GM18517 (cell line): ENCODE measurements around the gene EPHA6.

Experiments used
- ATAC-seq: cut with Tn5 transposase; IDR thresholded peaks from one replicate; pipeline ENCODE4 v1.9.1; 2021; ENCODE audit warnings: mild to moderate bottlenecking, moderate library complexity; ENCODE audit not compliant: unreplicated experiment

The EPHA6 gene

DNA sequence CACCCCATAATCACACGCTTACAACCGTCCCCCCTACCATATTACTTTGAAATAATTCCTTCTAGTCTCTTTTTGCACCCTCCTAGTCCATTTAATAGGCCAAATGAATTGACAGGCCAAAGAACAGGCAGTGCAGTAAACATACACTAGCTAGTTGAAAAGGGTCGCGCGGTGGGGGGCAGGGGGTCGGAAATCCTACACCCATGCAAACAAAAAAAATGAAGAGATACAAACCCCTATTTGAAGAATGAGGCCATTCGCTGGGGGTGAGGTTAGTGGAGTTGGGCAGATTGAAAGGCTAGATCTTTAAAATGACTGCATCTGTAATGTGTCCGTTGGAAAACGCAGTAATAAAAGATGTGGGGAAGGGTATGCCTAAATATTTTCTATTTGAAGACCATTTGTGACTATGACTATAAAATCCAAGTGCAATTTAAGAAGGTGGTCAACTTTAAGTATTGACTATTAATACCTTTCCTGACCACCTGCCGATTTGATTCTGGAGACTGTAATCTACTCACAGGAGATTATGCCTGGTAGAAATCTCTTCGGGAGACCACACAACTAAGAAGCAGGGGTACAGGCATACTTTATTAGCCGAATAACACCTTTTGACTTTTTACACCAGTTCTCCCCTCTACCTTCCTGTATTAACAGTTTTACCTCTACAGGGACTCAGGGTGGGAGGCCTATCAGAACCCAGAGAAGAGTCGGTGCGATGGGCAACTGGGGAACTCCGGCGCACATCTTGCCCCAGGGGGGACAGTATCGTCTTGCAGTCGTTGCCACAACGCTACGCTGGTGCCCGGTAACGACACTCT is 949.4 kb downstream of the EPHA6 start:
- ATAC-seq, result peak; percentile 46

DNA sequence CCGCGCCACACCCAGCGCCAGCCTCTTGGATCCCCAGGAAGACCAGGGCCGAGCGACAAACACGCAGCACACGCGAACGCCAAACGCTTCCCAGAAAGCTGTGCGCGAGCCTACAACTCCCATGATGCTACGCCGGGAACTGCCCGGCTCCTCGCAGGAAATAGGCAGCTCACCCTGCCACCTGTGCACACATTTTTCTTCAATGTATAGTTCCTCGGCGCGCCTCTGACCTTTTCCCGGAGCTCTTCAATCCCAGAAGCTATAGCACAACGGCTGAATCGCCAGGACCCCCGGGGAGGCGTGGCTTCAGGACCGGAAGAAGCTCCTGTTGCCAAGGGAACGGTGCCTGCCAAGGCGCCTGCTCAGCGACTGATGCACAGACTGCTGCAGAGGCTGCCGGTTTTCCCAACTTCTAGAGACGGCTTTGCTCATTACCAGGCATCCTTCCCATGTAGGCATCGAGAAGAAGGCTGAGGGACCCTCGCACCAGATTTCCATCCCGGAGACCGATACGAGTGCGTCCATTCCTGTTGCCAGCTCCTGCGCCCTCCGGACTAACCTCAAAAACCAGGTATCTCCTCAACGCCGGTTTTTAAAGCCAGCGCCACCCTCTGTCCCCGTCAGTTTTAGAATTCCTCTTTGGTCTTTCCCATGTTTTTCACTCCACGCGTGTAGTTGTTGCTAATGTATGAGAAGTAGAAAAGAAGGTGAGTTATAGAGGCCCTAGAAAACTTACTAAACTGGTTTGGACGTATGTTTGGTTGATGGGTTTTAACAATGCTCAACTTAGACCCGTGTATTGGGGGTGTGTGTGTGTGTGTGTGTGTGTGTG is 950.2 kb downstream of the EPHA6 start, which contains the start of gene ARL6:
Gene ARL6, plus strand, starts transcription at position 352 of the 832 bp plus-strand sequence. CDS start 3,350 bp downstream, outside the sequence.
- peak; percentile 96 for ATAC-seq

DNA sequence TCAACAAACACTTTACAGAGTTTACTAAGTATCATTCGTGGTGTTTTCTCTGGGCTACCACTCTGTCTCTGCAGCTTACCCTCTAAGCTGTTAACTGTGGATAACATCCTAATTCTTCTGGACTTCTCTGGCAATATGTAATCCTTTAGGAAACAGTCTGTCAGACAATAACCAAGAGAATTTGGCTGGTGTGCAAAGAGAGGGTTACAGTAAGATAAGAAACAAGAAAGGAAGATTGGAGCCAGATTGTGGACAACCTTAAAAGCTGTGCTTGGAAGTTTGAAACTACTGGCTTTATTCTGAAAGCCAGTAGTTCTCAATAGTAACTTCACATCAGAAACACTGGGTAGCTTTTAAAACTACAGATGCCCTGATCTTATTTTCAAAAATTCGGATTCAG is 950.9 kb downstream of the EPHA6 start:
- no peak for ATAC-seq

- ATAC-seq, result no peak
Measured at GRCh38 chr3:97772926-97773325, 958.5 kb downstream of the EPHA6 start.

DNA sequence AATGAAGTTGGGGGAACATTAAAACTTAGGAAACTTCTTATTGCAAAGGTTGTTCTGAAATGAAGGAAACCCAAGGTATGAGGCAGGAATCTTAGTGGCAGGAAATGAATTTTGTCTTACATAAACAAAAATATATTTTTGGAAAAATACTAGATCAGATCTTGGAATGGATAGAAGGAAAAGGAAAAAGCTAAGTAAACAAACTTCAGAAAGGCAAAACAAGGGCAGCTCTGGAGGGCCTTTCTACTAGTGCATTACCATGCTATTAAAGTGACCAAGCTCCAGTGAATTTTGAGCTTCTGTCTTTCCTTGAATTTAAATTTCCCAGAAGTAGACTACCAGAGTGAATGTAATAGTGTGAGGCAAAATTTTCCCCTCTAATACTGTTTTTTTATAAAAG is 963.8 kb downstream of the EPHA6 start:
- no peak for ATAC-seq

DNA sequence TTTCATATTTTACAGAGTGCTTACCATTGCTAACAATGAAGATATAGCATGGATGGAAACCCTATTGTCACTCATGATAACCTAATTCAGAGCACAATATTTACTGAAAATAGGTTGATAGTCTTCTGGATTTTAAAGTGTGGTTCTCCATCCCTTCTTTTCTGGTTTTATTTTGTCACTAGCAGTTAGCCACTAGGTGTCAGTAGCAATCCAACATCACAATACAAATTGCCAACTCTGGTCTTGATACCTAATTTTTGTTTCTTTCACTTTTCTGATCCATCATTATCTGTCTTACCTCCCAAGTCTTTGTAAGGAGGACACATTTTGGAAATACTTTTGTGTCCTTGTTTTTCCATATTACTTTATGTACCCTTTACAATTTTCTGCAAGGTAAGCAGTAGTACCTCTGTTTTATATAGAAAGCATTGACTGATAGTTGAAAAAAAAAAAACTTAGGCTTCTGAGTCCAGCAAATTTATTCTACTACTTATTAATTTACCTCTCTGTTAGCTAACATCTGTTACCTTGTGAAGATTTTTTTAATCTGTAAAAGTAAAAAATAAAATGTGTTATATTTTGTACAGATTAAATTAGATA is 979.1 kb downstream of the EPHA6 start:
- ATAC-seq, result peak; percentile 76

GRCh38 chr3:97795951-97796350 is 981.6 kb downstream of the EPHA6 start:
- no peak for ATAC-seq
